ENCODE measurements around the gene TCHH.
"Not testable (repeated sequence)": the region's sequence is repeated elsewhere in the genome, so short reads cannot be mapped to it uniquely, and the experiment has no call there.

TCHH gene

GRCh38 chr1:152151646-152152045 is 36.4 kb upstream of the TCHH start:
- H3K4me3 ChIP-seq (replicated peaks; ENCODE audit: low read depth, low read length), result no peak overlapping the region
- TF ChIP-seq CTCF (IDR thresholded peaks at IDR 0.05; ENCODE audit: low read depth, low read length, missing control alignments), result no peak
- DNase-seq (ENCODE audit: extremely low read depth, low read depth), result no peak

GRCh38 chr1:152148981-152149380 is 33.7 kb upstream of the TCHH start:
- no peak for TF ChIP-seq CTCF (IDR thresholded peaks at IDR 0.05; ENCODE audit: low read depth, low read length, missing control alignments)
- no peak overlapping the region for H3K4me3 ChIP-seq (replicated peaks; ENCODE audit: low read depth, low read length)
- no peak for DNase-seq (ENCODE audit: extremely low read depth, low read depth)

DNA sequence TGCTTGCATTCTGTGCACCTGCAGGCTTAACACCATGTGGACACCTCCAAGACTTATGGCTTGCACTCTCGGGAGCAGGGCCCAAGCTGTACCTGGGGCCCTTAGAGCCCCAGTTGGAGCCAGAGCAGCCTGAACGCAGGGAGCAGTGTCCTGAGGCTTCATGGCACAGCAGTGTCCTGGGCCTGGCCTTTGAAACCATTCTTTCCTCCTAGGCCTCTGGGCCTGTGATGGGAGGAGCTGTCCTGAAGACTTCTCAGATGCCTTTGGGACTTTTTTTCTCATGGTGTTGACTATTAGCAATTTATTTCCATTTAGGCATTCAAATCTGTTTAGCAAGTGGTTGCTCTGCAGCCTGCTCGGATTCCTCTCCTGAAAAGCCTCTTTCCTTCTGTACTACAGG is 32.8 kb upstream of the TCHH start:
- DNase-seq (ENCODE audit: extremely low read depth, low read depth), result no peak

DNA sequence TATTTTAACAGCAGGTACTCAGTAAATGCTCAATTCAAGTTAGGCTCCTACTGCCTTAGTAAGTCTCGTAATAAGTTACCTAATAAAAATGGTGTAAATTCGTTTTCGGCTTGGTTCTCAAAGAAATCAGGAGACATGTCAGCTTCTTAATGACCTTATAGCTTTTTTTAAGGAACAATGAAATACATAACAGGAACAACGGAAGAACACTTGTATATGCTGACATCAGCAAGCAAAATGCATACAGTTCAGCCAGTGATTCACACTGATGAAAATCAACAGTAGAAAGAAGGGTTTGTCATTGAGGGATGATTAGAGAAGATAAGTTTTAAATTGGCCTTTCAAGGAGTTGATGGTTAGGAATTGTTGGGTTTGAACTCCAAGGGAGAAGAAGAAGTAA is 30.5 kb upstream of the TCHH start:
- DNase-seq (ENCODE audit: extremely low read depth, low read depth), result no peak
- TF ChIP-seq CTCF (IDR thresholded peaks at IDR 0.05; ENCODE audit: low read depth, low read length, missing control alignments), result no peak
- no peak overlapping the region for H3K4me3 ChIP-seq (replicated peaks; ENCODE audit: low read depth, low read length)

More for the DNA sequence above, 32.8 kb upstream of the TCHH start:
- H3K4me3 ChIP-seq (replicated peaks; ENCODE audit: low read depth, low read length), result no peak overlapping the region
- no peak for TF ChIP-seq CTCF (IDR thresholded peaks at IDR 0.05; ENCODE audit: low read depth, low read length, missing control alignments)

- not testable (repeated sequence) for DNase-seq (ENCODE audit: extremely low read depth, low read depth); H3K4me3 ChIP-seq (replicated peaks; ENCODE audit: low read depth, low read length)
Measured at GRCh38 chr1:152144674-152145183, 29.5 kb upstream of the TCHH start.

- TF ChIP-seq CTCF (IDR thresholded peaks at IDR 0.05; ENCODE audit: low read depth, low read length, missing control alignments), result no peak
Measured at GRCh38 chr1:152143150-152143887, 28.1 kb upstream of the TCHH start.

GRCh38 chr1:152141971-152142584 is 26.8 kb upstream of the TCHH start:
- TF ChIP-seq CTCF (IDR thresholded peaks at IDR 0.05; ENCODE audit: low read depth, low read length, missing control alignments), result peak; percentile 82
- no peak overlapping the region for H3K4me3 ChIP-seq (replicated peaks; ENCODE audit: low read depth, low read length)
- DNase-seq (ENCODE audit: extremely low read depth, low read depth), result peak; percentile 29

More at GRCh38 chr1:152143150-152143887, 28.1 kb upstream of the TCHH start:
- no peak overlapping the region for H3K4me3 ChIP-seq (replicated peaks; ENCODE audit: low read depth, low read length)
- DNase-seq (ENCODE audit: extremely low read depth, low read depth), result no peak

All from HFF-Myc (cell line).